NCI-H2107 treated with DMSO at 0.1 percent for 48 hours (cell line): ENCODE measurements around the gene ZNF524.
"Not testable (repeated sequence)": the region's sequence is repeated elsewhere in the genome, so short reads cannot be mapped to it uniquely, and the experiment has no call there.

ENCODE experiments used
- DNase-seq: peaks from one replicate; lab custom pipeline; 2025; ENCODE audit not compliant: unreplicated experiment; lab: John Stamatoyannopoulos, UW

ZNF524 gene, protein sequence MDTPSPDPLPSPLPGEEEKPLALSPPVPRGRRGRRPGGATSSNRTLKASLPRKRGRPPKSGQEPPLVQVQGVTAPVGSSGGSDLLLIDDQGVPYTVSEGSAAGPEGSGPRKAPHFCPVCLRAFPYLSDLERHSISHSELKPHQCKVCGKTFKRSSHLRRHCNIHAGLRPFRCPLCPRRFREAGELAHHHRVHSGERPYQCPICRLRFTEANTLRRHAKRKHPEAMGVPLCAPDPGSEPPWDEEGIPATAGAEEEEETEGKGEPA

DNA sequence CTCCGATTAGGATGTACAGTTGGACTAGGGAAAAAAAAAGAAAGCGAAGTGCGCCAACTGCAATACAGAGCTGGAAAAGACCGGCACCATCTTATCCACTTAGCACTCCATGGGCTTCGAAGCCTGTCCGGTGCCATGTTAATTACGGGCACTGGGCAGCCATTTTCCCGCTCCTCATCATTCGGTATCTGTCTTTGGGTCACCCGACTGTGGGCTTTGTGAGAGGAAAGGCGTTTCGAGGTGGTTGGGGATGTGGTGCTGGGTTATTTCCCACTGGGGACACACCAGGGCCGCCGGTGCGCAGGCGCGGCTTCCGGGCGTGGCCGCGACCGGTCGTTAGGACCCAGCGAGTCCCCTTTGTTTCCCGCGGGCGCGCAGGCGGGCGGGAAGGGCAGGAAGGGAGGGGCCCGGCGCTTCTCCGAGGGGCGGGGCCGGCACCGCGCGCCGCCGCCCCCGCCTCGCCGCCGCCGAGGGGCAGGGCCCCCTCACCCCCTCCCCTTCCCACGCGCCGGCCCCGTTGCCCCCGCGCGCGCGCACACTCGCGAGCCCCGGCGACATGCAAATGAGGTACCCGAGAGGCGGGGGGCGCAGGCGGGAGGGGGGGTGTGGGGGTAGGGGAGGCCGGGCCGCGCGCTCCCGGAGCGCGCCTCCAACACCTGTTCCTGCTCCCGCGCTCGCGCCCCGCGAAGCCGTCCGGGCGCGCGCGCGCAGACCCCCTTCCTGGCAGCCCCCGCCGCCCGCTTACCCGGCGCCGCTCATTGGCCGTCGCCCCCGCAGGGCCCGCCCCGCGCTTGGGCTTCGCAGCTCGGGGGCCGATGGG, at the start of gene ZNF524:
Gene ZNF524, plus strand, starts transcription at position 447 of the 820 bp plus-strand sequence. CDS start 1,825 bp downstream, outside the sequence.
- DNase-seq: peak; percentile 91

DNA sequence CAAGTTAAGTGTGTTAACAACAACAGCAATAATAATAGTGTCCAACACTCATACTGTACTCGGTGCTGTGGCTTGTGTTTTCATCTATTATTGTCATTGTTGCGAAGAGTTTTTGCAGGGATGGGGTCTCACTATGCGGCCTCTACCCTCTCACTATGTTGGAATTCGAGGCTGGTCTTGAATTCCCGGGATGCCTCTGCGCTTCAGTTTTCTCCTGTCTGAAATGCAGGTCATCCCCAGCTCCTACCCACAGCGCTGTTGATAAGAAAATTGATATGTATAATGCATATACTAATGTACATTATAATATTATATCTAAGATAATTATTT, 49.8 kb upstream of the ZNF524 start:
- DNase-seq: no peak

DNA sequence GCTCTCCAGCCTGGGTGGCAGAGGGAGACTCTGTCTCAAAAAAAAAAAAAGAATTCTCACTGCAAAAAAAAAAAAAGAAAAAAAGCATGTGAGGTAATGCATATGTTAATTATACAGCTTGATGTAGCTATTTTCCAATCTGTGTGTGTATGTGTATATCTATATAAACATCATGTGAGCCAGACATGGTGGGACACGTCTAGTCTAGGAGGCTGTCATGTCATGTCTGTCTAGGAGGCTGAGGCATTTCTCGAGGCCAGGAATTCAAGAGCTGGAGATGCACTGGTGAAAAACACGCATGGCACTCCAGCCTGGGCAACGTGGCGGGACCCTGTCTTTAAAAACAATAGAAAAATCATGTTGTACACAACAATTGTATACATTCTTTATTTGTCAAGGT, 47.9 kb upstream of the ZNF524 start:
- DNase-seq: no peak

DNA sequence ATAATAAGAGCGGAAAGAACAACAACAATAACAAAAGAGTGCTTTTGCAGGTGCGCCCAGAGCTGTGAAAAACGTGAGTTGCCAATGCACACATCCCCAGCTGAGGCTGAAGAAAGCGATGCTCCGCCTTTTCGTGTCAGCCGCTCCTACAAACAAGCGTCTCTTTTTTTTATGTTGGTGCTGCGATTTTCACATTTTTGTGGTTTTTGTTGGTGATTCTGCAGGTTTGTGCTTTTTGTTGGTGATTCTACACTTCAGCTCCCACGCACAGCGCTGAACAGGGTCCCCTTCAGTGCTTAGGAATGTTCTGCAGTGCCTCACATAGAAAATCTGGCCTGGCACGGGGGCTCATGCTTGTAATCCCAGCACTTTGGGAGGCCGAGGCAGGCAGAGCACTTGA, 47.5 kb upstream of the ZNF524 start:
- no peak for DNase-seq

DNA sequence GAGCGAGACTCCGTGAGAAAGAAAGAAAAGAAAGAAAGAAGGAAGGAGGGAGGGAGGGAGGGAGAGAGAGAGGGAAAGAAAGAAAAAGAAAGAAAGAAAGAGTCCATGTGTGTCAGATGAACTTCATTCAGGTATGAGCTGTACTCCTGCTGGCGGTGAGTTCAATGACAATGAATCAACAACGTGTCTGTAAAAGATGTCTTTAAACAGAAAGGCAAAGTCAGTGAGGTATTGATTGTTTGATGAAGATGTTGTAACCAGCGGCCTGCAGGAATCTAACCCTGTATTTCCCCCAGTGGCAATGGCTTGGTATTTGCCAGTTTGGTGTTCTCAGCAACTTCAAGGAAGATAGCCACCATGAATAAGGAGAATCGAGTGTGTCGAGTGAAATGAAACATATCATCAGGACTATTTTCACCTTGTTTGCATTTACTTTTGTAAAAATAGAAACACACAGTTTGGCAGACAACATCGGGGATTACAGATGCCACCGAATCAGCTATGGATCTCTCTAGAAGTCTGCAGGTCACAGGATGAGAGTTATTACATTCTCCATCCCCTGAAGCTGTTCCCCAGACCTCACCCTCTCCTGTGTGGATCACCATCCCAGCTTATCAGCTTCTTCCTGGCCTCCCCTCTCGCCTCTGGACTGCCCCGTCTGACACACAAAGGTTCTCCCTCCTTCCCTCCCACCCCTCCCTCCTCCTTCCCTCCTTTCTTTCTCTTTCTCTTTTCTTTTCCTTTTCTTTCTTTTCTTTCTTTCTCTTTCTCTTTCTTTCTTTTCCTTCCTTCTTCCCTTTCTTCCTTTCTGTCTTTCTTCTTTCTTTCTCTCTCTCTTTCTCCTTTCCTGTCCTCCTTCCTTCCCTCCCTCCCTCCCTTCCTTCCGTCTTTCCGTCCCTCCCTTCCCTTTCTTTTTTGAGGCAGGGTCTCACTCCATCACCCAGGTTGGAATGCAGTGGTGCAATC, 46.6 kb upstream of the ZNF524 start:
- no peak for DNase-seq

DNA sequence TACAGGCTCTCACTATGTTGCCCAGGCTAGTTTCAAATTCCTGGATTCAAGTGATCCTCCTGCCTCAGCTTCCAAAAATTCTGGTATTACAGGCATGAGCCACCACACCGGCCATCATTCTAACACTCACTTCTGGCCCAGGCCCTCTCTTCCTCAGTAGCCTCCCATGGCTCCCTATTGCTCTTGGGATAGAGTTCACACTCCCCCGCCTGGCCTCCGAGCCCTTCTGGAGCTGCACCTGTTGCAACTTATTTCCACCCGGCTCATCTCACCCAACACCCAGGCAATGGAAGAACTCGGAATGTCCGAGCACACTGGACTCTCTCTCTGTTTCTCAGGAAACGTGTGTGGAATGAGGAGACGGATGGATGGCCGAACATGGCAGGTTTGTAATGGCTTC, 45.8 kb upstream of the ZNF524 start:
- DNase-seq: no peak

DNA sequence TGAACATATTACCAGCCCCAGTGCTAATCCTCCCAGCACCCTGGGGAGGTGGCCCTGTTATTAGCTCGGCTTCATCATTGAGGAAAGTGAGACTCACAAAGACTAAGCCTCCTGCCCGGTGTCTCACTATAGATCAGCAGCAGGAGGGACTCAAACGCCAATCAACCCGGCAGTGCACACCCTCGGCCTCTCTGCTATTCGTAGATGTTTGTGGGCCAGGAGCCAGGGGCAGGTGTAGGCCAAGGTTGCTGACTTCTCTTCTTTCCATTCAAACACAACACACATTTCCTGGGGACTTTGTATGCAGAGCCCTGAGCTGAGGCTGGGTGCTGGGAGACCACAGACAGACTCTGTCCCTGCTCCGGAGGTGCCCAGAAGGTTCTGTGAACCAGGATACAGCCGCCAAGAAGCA, 45.3 kb upstream of the ZNF524 start:
- peak; percentile 2 for DNase-seq

DNA sequence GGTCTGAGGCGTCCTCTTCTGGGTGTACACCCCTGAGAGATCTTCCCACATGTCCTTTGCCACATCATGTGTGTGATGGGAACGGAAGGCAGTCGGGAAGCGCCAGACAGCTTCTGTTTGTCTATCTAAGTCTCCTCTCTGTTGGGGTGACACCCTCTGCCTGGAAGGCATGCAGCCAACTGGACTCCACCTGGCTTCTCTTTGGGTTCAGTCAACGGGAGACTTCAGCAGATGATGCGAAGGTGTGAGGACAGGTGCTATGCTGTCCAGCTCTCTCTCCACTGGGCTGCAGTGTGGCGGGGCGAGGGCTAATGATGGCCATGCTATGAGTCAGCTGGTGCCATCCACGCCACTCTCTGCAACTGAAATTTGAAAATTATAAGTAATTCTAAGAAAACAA, 40.4 kb upstream of the ZNF524 start:
- DNase-seq: no peak

DNA sequence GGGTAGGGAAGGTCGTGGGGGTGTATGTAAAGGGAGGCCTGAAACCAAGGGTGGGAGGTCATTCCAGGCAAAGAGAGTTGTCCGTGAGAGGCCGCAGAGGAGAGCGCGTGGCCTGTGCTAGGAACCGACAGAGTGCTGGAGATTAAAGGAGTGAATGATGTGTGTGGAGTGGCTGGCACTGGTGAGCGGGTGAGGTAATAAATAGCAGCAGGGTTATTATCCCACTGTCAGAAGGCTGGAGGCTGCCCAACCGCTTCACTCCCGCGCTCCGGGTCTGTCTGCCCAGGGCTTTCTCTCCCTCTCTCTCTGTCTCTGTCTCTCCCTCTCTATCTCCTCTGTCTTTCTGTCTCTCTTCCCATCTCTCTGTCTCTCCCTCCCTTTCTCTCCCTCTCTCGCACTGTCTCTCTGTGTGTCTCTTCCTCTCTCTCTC, 36.8 kb upstream of the ZNF524 start:
- peak; percentile 3 for DNase-seq

DNA sequence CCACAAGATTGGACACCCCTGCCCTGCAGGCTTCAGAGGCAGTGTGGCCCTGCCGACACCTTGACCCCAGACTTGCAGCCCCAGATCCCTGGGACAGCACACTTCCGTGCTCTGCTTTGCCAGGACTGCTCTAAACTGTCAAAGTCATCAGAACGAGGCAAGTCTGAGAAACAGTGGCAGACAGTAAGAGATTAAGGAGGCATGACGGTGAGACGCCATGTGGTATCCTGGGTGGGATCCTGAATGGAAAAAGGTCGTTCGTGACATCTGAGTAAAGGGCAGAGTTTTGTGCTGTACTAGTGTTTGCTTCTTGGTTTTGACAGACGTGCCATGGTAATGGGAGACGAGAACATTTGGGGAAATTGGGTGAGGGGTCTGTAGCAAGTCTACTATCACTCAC, 33.3 kb upstream of the ZNF524 start:
- DNase-seq: no peak

DNA sequence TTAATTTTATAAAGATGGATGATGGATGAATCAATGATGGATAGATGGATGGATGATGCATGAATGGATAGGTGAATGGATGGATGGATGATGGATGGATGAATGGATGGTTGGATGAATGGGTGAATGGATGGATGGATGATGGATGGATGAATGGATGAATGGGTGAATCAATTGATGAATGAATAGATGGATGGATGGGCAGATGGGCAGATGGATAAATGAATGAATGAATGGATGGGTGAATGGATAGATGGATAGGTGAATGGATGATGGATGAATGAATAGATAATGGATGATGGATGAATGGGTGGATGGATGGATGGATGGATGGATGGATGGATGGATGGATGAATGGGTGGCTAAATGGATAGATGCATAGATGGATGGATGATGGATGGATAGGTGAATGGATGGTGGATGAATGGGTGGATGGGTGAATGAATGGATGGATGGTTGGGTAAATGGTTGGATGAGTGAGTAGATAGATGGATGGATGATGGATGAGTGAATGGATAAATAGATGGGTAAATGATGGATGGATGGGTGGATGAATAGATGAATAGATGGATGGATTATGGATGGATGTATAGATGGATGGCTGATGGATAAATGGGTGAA, 32.3 kb upstream of the ZNF524 start:
- no peak for DNase-seq

DNA sequence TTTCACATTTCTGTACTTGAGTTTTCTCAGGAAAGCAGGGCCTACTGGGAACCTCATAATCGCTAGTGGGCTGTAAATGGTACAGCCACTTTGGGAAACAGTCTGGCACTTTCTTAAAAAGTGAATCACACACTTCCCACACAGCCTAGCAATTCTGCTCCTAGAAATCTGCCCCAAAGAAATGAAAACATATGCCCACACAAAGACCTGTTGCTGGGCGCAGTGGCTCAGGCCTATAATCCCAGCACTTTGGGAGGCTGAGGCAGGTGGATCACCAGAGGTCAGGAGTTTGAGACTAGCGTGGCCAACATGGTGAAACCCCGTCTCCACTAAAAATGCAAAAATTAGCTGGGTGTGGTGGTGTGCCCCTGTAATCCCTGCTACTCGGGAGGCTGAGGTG, 30.6 kb upstream of the ZNF524 start:
- DNase-seq: not testable (repeated sequence)

DNA sequence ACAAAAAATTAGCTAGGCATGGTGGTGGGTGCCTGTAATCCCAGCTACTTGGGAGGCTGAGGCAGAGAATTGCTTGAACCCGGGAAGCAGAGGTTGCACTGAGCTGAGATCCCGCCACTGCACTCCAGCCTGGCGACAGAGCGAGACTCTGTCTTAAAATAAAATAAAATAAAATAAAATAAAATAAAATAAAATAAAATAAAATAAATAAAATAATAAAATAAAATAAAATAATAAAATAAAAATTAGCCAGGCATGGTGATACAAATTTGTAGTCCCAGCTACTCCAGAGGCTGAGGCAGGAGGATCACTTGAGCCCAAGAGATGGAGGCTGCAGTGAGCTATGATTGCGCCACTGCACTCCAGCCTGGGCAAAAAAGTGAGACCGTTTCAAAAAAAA, 26.2 kb upstream of the ZNF524 start:
- DNase-seq: not testable (repeated sequence)

DNA sequence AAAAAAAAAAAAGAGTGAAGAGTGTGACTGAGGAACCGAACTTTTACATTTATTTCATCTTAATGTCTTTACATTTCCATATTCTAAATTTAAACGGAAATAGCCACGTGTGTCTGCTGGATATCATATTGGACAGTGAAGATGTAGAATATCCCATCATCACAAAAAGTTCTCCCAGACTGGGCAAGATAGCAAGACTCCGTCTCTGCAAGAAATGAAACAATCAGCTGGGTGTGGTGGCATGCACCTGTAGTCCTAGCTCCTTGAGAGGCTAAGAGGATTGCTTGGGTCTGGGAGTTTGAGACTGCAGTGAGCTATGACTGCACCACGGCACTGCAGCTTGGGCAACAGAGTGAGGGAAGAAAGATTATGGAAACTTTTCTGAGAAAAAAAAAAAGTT, 23.3 kb upstream of the ZNF524 start:
- DNase-seq: no peak

DNA sequence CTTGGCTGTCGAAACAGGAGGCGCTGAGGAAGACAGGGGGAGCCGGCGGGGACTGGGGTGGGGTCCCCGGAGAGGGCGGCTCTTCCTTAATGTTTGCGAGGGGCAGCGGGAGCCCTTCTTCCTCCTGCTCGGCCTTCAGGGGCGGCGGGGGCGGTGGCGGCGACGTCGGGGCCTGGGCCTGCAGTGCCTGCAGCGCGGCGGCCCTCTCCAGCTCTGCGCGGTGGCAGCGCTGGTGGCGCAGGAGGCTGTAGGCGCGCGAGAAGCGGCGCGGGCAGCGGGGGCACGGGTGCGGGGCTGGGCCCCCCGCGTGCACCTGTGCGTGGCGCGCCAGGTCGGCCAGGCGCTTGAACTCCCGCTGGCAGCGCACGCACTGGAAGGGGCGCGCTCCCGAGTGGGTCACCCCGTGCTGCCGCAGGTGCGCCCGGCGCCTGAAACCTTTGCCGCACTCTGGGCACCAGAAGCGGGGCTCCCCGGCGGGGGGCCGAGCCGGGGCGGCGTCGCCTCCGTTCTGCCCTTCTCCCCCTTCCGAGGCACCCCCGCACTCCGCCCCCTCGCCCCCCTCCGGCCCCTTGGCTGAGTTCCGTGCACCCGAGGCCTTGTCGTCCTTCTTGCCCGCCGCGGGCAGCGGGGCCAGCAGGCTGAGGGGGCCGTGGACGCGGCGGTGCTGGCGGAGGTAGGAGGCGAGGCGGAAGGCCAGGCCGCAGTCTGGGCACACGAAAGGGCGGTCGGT, 21.9 kb upstream of the ZNF524 start:
- DNase-seq: no peak

DNA sequence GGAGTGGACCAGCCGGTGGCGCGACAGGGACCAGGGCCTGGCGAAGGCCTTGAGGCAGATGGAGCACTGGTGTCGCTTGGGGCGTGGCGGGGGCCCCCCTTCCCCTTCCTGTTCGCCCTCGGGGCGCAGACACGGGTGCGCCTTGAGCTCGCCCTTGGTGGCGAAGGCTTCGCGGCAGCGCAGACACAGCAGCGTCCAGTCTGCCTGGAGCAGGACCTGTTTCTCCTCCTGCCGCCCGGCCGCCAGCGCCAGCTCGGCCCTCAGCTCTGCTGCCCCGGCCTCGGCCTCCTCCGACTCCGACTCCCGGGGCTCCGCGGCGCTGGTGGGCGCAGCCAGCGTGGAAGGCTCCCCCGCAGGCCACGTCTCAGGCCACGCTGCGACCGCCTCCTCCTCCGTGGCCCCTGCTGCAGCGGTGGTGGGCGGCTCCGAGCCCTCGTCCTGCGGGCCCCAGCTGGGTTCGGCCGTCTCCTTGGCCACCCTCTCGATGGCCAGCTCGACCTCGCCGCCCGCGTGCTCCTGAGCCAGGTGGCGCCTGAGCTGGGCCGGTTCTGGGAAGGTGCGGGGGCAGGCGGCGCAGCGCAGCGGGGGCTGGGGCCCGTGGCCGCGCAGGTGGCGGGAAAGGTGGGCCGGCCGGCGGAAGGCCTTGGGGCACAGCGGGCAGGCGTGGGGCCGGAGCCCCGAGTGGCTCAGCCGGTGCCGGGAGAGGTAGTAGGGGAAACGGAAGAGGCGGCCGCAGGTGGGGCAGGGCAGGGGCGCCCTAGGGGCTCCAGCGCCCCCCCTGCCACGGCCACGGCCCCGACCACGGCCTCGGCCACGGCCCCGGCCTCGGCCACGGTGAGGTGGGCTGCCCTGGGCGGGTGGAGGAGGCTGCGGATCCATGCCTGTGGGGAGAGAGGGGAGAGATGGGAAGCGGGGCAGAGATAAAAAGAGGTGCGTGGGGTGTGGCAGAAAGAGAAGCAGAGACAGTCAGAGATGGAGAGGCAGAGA, 21.0 kb upstream of the ZNF524 start:
- no peak for DNase-seq

DNA sequence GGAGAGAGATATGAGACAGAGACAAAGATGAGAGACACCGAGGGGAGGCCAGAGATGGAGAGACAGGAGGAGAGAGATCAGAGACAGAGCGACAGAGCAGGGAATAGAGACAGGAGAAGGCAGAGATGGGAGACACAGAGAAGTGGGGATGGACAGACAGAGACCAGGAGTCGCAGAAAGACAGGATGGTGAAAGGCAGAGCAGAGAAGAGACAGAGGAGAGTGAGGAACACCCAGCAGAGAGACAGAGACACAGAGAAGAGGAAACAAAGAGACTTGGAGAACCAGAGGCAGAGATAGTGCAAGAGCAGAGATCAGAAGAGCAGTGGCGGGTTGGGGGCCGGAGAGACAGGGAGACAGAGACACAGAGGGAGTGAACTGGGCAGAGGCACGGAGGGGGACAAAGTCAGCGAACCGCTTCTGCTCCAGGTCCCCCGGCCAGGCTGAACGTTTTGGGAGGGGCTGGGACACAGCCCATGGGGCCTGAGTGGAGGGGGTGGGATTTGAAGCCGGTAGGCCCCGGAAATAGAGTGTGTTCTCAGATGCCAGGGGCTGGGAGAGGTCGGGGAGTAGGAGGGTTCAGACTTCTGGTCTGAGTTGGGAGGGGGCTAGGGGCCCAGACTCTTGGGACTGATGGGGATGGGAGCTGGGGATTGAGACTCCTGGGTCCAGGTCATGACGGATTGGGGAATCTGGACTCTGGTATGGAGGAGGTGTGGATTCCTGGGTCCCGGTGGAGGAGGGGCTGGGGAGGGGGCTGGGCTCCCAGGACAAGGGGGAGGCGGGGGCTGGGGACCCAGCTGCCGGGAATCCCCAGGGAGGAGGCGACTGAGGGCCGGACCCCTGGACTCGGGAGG, 20.1 kb upstream of the ZNF524 start:
- no peak for DNase-seq

DNA sequence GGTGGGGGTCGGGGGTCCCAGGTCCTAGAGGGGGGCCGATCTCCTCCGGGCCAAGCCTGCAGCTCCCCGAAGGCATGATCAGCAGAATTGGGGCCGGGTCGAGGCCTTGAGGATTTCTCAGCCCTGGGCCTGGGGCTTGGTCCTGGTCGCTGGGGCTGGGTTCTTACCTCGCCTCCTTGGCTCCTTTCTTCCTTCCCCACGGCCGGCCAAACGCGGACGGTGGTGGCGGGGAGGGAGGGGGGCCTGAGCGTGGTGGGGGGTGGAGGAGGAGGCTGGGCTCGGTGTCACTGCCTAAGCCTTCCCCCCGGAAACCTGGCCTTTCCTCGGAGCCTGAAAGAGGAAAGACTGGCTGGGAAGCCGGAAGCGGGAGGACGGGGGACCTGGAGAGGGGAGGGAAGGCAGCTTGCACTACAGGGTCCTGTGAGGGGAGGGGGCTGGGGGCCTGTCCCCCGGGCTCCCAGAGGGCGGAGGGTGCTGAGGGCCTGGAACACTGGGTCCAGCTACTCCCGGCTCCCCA, 19.4 kb upstream of the ZNF524 start, which contains the start of gene ZNF579:
Gene ZNF579, minus strand, starts transcription at position 221 of the 517 bp plus-strand sequence. CDS start 1,209 bp downstream, outside the sequence.
- peak; percentile 42 for DNase-seq
